Gastrocnemius medialis (tissue), 4 donors: ENCODE results near the gene KRTAP4-9. TPM values are rescaled to one million over a fixed set of nuclear protein-coding genes. Genes with fewer than 3 reads are reported as not detected.

Experiments used
- ATAC-seq, 2 donors: fragments of 150-250 bp; one replicate each; pipeline ENCODE4 v1.9.1; 2016
- DNase-seq, 2 donors: peaks; one replicate each; pipeline ENCODE4 v3.0.0-alpha.2; 2019
- H3K27ac ChIP-seq, 4 donors: fragments of 200-600 bp; sonication (generic); 1 replicate in 1 of 4; 2 replicates in 3 of 4; pipeline ENCODE4 v1.5.1; 2016 to 2018; ENCODE audit warnings: mild to moderate bottlenecking in 2 of 4, moderate library complexity in 1 of 4
- H3K27me3 ChIP-seq, 3 donors: fragments of 200-600 bp; sonication (generic) in 2 of 3; 1 replicate in 1 of 3; 2 replicates in 2 of 3; pipeline versions ENCODE4 v1.5.1 to v1.6.0; 2016 to 2019; ENCODE audit warnings: mild to moderate bottlenecking in 1 of 3, moderate library complexity in 1 of 3
- H3K36me3 ChIP-seq, 2 donors: fragments of 200-600 bp; sonication (generic) in 1 of 2; one replicate each; pipeline ENCODE4 v1.5.1; 2017 to 2018
- H3K4me1 ChIP-seq, 2 donors: fragments of 200-600 bp; sonication (generic) in 1 of 2; one replicate each; pipeline ENCODE4 v1.5.1; 2016 to 2017; ENCODE audit warnings: mild to moderate bottlenecking in 2 of 2
- H3K4me3 ChIP-seq, 4 donors: fragments of 200-600 bp; sonication (generic) in 3 of 4; 1 replicate in 1 of 4; 2 replicates in 3 of 4; pipeline ENCODE4 v1.5.1; 2016 to 2019; ENCODE audit warnings: mild to moderate bottlenecking in 2 of 4
- H3K9me3 ChIP-seq, 3 donors: fragments of 200-600 bp; sonication (generic) in 2 of 3; 1 replicate in 1 of 3; 2 replicates in 2 of 3; pipeline ENCODE4 v1.5.1; 2016 to 2019
- POLR2A ChIP-seq, 2 donors: fragments of 450-650 bp; IDR thresholded peaks; one replicate each; pipeline ENCODE4 v1.6.1; 2017; ENCODE audit warnings: antibody characterized with exemption in 2 of 2, mild to moderate bottlenecking in 2 of 2, moderate library complexity in 2 of 2
- in situ Hi-C, 4 donors: fragments of 200-750 bp; cut with MboI; loops; one replicate each; pipeline versions ENCODE4 v1.15.0 to v1.8.0; 2017; ENCODE audit warnings: low sequenced_read_pairs in 4 of 4
- intact Hi-C: fragments of 100-400 bp; cut with DNase I; formaldehyde crosslinking; loops from one replicate; pipeline ENCODE4 v1.15.1; 2023; ENCODE audit warnings: low total_unique reads
- total RNA-seq, 4 donors: library from RNA; depleted of rRNA; stranded (reverse); fragments of >200 nt; gene quantifications; one replicate each; pipeline versions ENCODE4 v1.1.0 to v1.2.3, GENCODE V29; 2016
- TF ChIP-seq, protein P1 (sequence below), 5 experiments: fragments of 450-650 bp in 3 of 5; fragments of 200-600 bp in 2 of 5; sonication (generic) in 2 of 5; IDR thresholded peaks in 4 of 5; conservative IDR thresholded peaks in 1 of 5; 1 replicate in 4 of 5; 2 replicates in 1 of 5; pipeline ENCODE4 v1.5.1; 2016 to 2019; ENCODE audit warnings: antibody characterized with exemption in 5 of 5, mild to moderate bottlenecking in 3 of 5, moderate library complexity in 3 of 5

KRTAP4-9 gene
- total RNA-seq, 4 donors from 2014 or later = not detected

- Histone ChIP-seq H3K27ac (no peak overlapping the region), H3K27me3 (peaks cover 0 to 4% (median 0%) of the 10 kb centered on the region in 3 donors), H3K4me1 (no peaks in the 10 kb centered on the region), H3K36me3 (no peaks in the 10 kb centered on the region), H3K4me3 (no peak overlapping the region), H3K9me3 (no peaks in the 10 kb centered on the region)
- TF ChIP-seq, protein P1, sequence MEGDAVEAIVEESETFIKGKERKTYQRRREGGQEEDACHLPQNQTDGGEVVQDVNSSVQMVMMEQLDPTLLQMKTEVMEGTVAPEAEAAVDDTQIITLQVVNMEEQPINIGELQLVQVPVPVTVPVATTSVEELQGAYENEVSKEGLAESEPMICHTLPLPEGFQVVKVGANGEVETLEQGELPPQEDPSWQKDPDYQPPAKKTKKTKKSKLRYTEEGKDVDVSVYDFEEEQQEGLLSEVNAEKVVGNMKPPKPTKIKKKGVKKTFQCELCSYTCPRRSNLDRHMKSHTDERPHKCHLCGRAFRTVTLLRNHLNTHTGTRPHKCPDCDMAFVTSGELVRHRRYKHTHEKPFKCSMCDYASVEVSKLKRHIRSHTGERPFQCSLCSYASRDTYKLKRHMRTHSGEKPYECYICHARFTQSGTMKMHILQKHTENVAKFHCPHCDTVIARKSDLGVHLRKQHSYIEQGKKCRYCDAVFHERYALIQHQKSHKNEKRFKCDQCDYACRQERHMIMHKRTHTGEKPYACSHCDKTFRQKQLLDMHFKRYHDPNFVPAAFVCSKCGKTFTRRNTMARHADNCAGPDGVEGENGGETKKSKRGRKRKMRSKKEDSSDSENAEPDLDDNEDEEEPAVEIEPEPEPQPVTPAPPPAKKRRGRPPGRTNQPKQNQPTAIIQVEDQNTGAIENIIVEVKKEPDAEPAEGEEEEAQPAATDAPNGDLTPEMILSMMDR (IDR thresholded peaks at IDR 0.05 in 4 of 5, conservative IDR thresholded peaks at IDR 0.05 in 1 of 5) = no peak
- no peak for TF ChIP-seq POLR2A (IDR thresholded peaks at IDR 0.05)
- in situ Hi-C loops (loop anchor here in 1 of 4 donors (25.0 kb wide), 1 partner anchor 105 kb away; the partner anchor contains the start of gene KRT39), intact Hi-C loops (no loop called here)
- ATAC-seq = no peak
- no peak for DNase-seq
These were observed 37.9 kb upstream of the KRTAP4-9 start for GRCh38 chr17:41067281-41067680.

DNA sequence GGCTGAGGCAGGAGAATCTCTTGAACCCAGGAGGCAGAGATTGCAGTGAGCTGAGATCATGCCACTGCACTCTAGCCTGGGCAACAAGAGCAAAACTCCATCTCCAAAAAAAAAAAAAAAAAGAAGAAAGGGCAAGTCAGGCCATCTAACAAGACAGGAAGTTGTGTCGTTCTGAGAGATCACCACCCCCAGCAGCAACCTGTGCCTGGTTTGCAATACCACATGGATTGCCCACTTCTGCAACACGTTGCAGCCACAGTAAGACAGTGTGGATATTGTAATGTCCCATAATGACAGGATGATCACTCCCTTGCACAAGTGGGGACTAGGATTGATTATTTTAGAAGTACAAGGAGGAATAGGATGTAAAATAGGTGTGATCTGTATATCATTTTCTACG is 36.2 kb upstream of the KRTAP4-9 start:
- no peaks in the 10 kb centered on the region for H3K4me1 ChIP-seq
- no peaks in the 10 kb centered on the region for H3K36me3 ChIP-seq
- ATAC-seq = no peak
- no peaks in the 10 kb centered on the region for H3K9me3 ChIP-seq
- in situ Hi-C loops = loop anchor here in 1 of 4 donors (25.0 kb wide), 1 partner anchor 107 kb away; the partner anchor contains the start of gene KRT39
- H3K27me3 ChIP-seq = peaks cover 0 to 4% (median 0%) of the 10 kb centered on the region in 3 donors
- no peak overlapping the region for H3K27ac ChIP-seq
- intact Hi-C loops = no loop called here
- H3K4me3 ChIP-seq = no peak overlapping the region
- DNase-seq = no peak
- TF ChIP-seq, protein P1 (IDR thresholded peaks at IDR 0.05 in 4 of 5, conservative IDR thresholded peaks at IDR 0.05 in 1 of 5) = no peak
- no peak for TF ChIP-seq POLR2A (IDR thresholded peaks at IDR 0.05)

DNA sequence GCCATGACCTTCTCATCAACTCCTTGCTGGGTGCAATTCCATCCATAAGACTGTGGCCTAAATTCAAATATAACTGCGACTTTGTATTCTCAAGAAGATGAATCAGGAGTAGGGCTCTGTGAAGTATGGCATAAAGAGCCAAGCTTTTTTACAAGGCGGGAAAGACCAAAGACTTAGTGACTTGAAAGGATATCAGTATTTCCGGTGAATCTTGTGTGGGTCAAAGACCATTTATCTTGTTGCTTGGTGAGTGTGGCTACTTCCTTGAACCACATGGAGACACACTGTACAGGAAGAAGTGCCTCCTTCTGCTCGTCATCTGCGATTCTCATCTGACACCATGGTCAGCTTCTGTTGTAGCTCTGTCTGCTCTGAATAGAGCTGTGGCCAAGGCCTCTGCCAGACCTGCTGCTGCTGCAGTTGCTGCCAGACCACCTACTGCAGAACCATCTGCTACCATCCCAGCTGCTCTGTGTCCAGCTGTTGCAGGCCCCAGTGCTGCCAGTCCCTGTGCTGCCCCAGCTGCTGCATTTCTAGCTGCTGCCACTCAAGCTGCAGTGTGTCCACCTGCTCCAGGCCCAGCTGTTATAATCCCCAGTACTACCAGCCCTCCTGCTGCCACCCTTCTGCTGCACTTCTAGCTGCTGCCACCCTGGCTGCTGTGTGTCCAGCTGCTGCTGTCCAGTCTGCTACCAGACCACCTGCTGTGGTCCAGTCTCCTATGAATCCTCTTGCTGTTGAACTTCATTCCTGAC is 33.4 kb upstream of the KRTAP4-9 start:
- in situ Hi-C loops (loop anchor here in 1 of 4 donors (25.0 kb wide), 1 partner anchor 109 kb away; the partner anchor contains the start of gene KRT39), intact Hi-C loops (no loop called here)
- H3K27me3 ChIP-seq = no peaks in the 10 kb centered on the region
- ATAC-seq = no peak
- no peak for DNase-seq
- no peak overlapping the region for H3K4me3 ChIP-seq
- no peaks in the 10 kb centered on the region for H3K36me3 ChIP-seq
- TF ChIP-seq, protein P1 (IDR thresholded peaks at IDR 0.05 in 4 of 5, conservative IDR thresholded peaks at IDR 0.05 in 1 of 5) = no peak
- no peak for TF ChIP-seq POLR2A (IDR thresholded peaks at IDR 0.05)
- no peaks in the 10 kb centered on the region for H3K4me1 ChIP-seq
- no peaks in the 10 kb centered on the region for H3K9me3 ChIP-seq
- H3K27ac ChIP-seq = no peak overlapping the region

- in situ Hi-C loops = loop anchor here in 1 of 4 donors (25.0 kb wide), 1 partner anchor 111 kb away; the partner anchor contains the start of gene KRT39
- peaks cover 0 to 5% (median 0%) of the 10 kb centered on the region in 3 donors for H3K27me3 ChIP-seq
- no peak for DNase-seq
- TF ChIP-seq, protein P1 (IDR thresholded peaks at IDR 0.05 in 4 of 5, conservative IDR thresholded peaks at IDR 0.05 in 1 of 5) = no peak
- TF ChIP-seq POLR2A (IDR thresholded peaks at IDR 0.05) = no peak
- H3K4me3 ChIP-seq = no peak overlapping the region
- H3K36me3 ChIP-seq = no peaks in the 10 kb centered on the region
- ATAC-seq = no peak
- H3K4me1 ChIP-seq = no peaks in the 10 kb centered on the region
- H3K9me3 ChIP-seq = no peaks in the 10 kb centered on the region
- H3K27ac ChIP-seq = no peak overlapping the region
- intact Hi-C loops = no loop called here
These were observed 31.5 kb upstream of the KRTAP4-9 start for GRCh38 chr17:41073676-41074075.
